Smooth muscle cell (in vitro differentiated cells): Measurements from ENCODE around the gene ADGRE1. TPM values are rescaled to one million over a fixed set of nuclear protein-coding genes. Genes with fewer than 3 reads are reported as not detected.

Source experiments
- DNase-seq: peaks from one replicate; lab custom pipeline; 2025; ENCODE audit not compliant: unreplicated experiment; lab: John Stamatoyannopoulos, UW
- H2AFZ ChIP-seq: fragments of 200-600 bp; sonication (generic); 2 replicates; pipeline ENCODE4 v1.6.0; 2016; ENCODE audit warnings: antibody characterized with exemption, low read depth, mild to moderate bottlenecking
- H3F3A ChIP-seq: fragments of 200-600 bp; sonication (generic); 2 replicates; pipeline ENCODE4 v1.6.0; 2017; ENCODE audit warnings: antibody characterized with exemption, low read depth
- H3K27ac ChIP-seq: fragments of 200-600 bp; sonication (generic); 2 replicates; pipeline ENCODE4 v1.5.1; 2016; ENCODE audit warnings: low read depth, mild to moderate bottlenecking
- H3K27me3 ChIP-seq: fragments of 200-600 bp; sonication (generic); 2 replicates; pipeline ENCODE4 v1.6.1; 2016; ENCODE audit warnings: low read depth, mild to moderate bottlenecking
- H3K36me3 ChIP-seq: fragments of 200-600 bp; sonication (generic); 2 replicates; pipeline ENCODE4 v1.5.1; 2016; ENCODE audit warnings: low read depth
- H3K4me1 ChIP-seq: fragments of 200-600 bp; sonication (generic); 2 replicates; pipeline ENCODE4 v1.5.1; 2016; ENCODE audit warnings: low read depth
- H3K4me2 ChIP-seq: fragments of 200-600 bp; sonication (generic); 2 replicates; pipeline ENCODE4 v1.6.0; 2016; ENCODE audit warnings: mild to moderate bottlenecking
- H3K4me3 ChIP-seq: fragments of 200-600 bp; sonication (generic); 2 replicates; pipeline ENCODE4 v1.5.1; 2016; ENCODE audit warnings: mild to moderate bottlenecking
- H3K79me2 ChIP-seq: fragments of 200-600 bp; sonication (generic); 2 replicates; pipeline ENCODE4 v1.6.0; 2016; ENCODE audit warnings: low read depth, mild to moderate bottlenecking
- H3K9ac ChIP-seq: fragments of 200-600 bp; sonication (generic); 2 replicates; pipeline ENCODE4 v1.6.0; 2016; ENCODE audit warnings: low read depth
- H3K9me3 ChIP-seq: fragments of 200-600 bp; sonication (generic); replicated peaks from 2 replicates; pipeline ENCODE4 v1.5.1; 2016; ENCODE audit warnings: low read depth
- H4K20me1 ChIP-seq: fragments of 200-600 bp; sonication (generic); 2 replicates; pipeline ENCODE4 v1.6.0; 2016; ENCODE audit warnings: low read depth
- WGBS: methylation state at CpG from one replicate; pipeline ENCODE4 v1.1.7; 2016; ENCODE audit warnings: low lambda C conversion rate; 5-methylcytosine and 5-hydroxymethylcytosine counted together
- polyA plus RNA-seq: library from polyadenylated mRNA; unstranded; fragments of >200 nt; fragmentation: Nextera tagmentation; extraction: Ambion mirVana; gene quantifications from 2 replicates; pipeline ENCODE4 v1.2.1, GENCODE V29; 2016
- total RNA-seq: library from RNA; depleted of rRNA; stranded (reverse); fragments of >200 nt; gene quantifications from 2 replicates; pipeline ENCODE4 v1.2.3, GENCODE V29; 2014
- TF ChIP-seq, protein P1 (sequence below): fragments of 200-600 bp; sonication (generic); IDR thresholded peaks from 2 replicates; pipeline ENCODE4 v1.5.1; 2017; ENCODE audit warnings: borderline replicate concordance, mild to moderate bottlenecking, antibody characterized with exemption; ENCODE audit not compliant: insufficient read depth, poor library complexity, severe bottlenecking

ADGRE1 gene
- total and polyA plus RNA-seq, 2 experiments from 2014 or later, result not detected

DNA sequence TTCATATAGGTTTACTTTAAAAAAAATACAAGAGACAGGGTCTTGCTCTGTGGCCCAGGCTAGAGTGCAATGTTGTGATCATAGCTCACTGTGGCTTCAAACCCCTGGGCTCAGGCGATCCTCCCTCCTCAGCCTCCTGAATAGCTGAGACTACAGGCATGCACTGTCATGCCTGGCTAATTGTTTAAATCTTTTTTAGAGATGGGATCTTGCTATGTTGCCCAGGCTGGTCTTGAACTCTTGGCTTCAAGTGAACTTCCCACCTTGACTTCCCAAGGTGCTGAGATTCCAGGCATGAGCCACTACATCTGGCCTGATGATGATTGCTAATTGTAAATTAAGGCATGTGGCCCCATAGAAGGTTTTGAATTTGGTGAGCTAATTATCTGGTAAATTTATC, 35.4 kb upstream of the ADGRE1 start:
- Histone ChIP-seq H3K9ac (no peak overlapping the region), H3K9me3 (no peaks in the 10 kb centered on the region), H3K27ac (no peak overlapping the region), H3K79me2 (no peaks in the 10 kb centered on the region), H3K27me3 (no peaks in the 10 kb centered on the region), H3K4me3 (no peak overlapping the region), H3F3A (no peaks in the 10 kb centered on the region), H3K36me3 (no peaks in the 10 kb centered on the region), H4K20me1 (no peaks in the 10 kb centered on the region), H2AFZ (no peak overlapping the region), H3K4me1 (no peaks in the 10 kb centered on the region), H3K4me2 (no peak overlapping the region)
- WGBS, result 90% methylated on average over 1 of the region's 1 CpG
- DNase-seq, result no peak
- TF ChIP-seq, protein P1, sequence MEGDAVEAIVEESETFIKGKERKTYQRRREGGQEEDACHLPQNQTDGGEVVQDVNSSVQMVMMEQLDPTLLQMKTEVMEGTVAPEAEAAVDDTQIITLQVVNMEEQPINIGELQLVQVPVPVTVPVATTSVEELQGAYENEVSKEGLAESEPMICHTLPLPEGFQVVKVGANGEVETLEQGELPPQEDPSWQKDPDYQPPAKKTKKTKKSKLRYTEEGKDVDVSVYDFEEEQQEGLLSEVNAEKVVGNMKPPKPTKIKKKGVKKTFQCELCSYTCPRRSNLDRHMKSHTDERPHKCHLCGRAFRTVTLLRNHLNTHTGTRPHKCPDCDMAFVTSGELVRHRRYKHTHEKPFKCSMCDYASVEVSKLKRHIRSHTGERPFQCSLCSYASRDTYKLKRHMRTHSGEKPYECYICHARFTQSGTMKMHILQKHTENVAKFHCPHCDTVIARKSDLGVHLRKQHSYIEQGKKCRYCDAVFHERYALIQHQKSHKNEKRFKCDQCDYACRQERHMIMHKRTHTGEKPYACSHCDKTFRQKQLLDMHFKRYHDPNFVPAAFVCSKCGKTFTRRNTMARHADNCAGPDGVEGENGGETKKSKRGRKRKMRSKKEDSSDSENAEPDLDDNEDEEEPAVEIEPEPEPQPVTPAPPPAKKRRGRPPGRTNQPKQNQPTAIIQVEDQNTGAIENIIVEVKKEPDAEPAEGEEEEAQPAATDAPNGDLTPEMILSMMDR, result no peak

- Histone ChIP-seq H3K4me2 (no peak overlapping the region), H3K27me3 (no peaks in the 10 kb centered on the region), H3K27ac (no peak overlapping the region), H2AFZ (no peak overlapping the region), H3K4me3 (no peak overlapping the region), H3F3A (no peaks in the 10 kb centered on the region), H4K20me1 (no peaks in the 10 kb centered on the region), H3K36me3 (no peaks in the 10 kb centered on the region), H3K79me2 (no peaks in the 10 kb centered on the region), H3K4me1 (no peaks in the 10 kb centered on the region), H3K9me3 (no peaks in the 10 kb centered on the region), H3K9ac (no peak overlapping the region)
- DNase-seq, result no peak
- WGBS, result 88% methylated on average over 11 of the region's 11 CpGs
- TF ChIP-seq, protein P1, result no peak
Measured at GRCh38 chr19:6853868-6854267, 33.5 kb upstream of the ADGRE1 start.

GRCh38 chr19:6854758-6855157, 32.6 kb upstream of the ADGRE1 start:
- Histone ChIP-seq H3K27ac (no peak overlapping the region), H3K4me2 (no peak overlapping the region), H3K36me3 (no peaks in the 10 kb centered on the region), H3K79me2 (no peaks in the 10 kb centered on the region), H3K4me1 (no peaks in the 10 kb centered on the region), H3K4me3 (no peak overlapping the region), H3K9me3 (no peaks in the 10 kb centered on the region), H4K20me1 (no peaks in the 10 kb centered on the region), H3K27me3 (no peaks in the 10 kb centered on the region), H3F3A (no peaks in the 10 kb centered on the region), H3K9ac (no peak overlapping the region), H2AFZ (no peak overlapping the region)
- TF ChIP-seq, protein P1, result no peak
- 82% methylated on average over 2 of the region's 2 CpGs for WGBS
- DNase-seq, result no peak

- DNase-seq, result no peak
- 91% methylated on average over 14 of the region's 14 CpGs for WGBS
Measured at GRCh38 chr19:6856749-6857372, 30.5 kb upstream of the ADGRE1 start.

More at GRCh38 chr19:6856749-6857372, 30.5 kb upstream of the ADGRE1 start:
- Histone ChIP-seq H3K36me3 (no peaks in the 10 kb centered on the region), H3K4me1 (no peaks in the 10 kb centered on the region), H3K9me3 (no peaks in the 10 kb centered on the region), H2AFZ (no peak overlapping the region), H3K4me2 (no peak overlapping the region), H4K20me1 (no peaks in the 10 kb centered on the region), H3K27me3 (no peaks in the 10 kb centered on the region), H3K9ac (no peak overlapping the region), H3K27ac (no peak overlapping the region), H3F3A (no peaks in the 10 kb centered on the region), H3K79me2 (no peaks in the 10 kb centered on the region), H3K4me3 (no peak overlapping the region)
- TF ChIP-seq, protein P1, result no peak
